Tibial artery (tissue), 4 donors: ENCODE results near the gene POLR3GL.

Experiments
- DNase-seq, 2 donors: peaks; one replicate each; pipeline ENCODE4 v3.0.0-alpha.2; 2019
- H3K27ac ChIP-seq, 2 donors: fragments of 200-600 bp; sonication (generic) in 1 of 2; 1 replicate in 1 of 2; 2 replicates in 1 of 2; pipeline ENCODE4 v1.5.1; 2018 to 2019; ENCODE audit warnings: mild to moderate bottlenecking in 1 of 2
- H3K27me3 ChIP-seq, 2 donors: fragments of 200-600 bp; sonication (generic) in 1 of 2; one replicate each; pipeline versions ENCODE4 v1.5.1 to v1.6.0; 2016 to 2019
- H3K36me3 ChIP-seq, 3 donors: fragments of 200-600 bp; sonication (generic) in 2 of 3; one replicate each; pipeline ENCODE4 v1.5.1; 2016 to 2019; ENCODE audit warnings: mild to moderate bottlenecking in 2 of 3
- H3K4me1 ChIP-seq, 4 donors: fragments of 200-600 bp; sonication (generic) in 2 of 4; 1 replicate in 3 of 4; 2 replicates in 1 of 4; pipeline ENCODE4 v1.5.1; 2016 to 2019
- H3K4me3 ChIP-seq, 2 donors: fragments of 200-600 bp; sonication (generic) in 1 of 2; 1 replicate in 1 of 2; 2 replicates in 1 of 2; pipeline ENCODE4 v1.5.1; 2018 to 2019; ENCODE audit warnings: mild to moderate bottlenecking in 2 of 2
- H3K9me3 ChIP-seq, 3 donors: fragments of 200-600 bp; sonication (generic) in 1 of 3; one replicate each; pipeline ENCODE4 v1.5.1; 2016 to 2019
- intact Hi-C: fragments of 100-400 bp; cut with DNase I; formaldehyde crosslinking; loops from one replicate; pipeline ENCODE4 v1.15.0; 2023; ENCODE audit warnings: low total_unique reads
- TF ChIP-seq, protein P1 (sequence below), 2 experiments: fragments of 200-600 bp in 1 of 2; fragments of 450-650 bp in 1 of 2; IDR thresholded peaks; one replicate each; pipeline ENCODE4 v1.5.1; 2017 to 2019; ENCODE audit warnings: antibody characterized with exemption in 2 of 2, mild to moderate bottlenecking in 1 of 2, moderate library complexity in 1 of 2

POLR3GL gene, protein sequence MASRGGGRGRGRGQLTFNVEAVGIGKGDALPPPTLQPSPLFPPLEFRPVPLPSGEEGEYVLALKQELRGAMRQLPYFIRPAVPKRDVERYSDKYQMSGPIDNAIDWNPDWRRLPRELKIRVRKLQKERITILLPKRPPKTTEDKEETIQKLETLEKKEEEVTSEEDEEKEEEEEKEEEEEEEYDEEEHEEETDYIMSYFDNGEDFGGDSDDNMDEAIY

DNA sequence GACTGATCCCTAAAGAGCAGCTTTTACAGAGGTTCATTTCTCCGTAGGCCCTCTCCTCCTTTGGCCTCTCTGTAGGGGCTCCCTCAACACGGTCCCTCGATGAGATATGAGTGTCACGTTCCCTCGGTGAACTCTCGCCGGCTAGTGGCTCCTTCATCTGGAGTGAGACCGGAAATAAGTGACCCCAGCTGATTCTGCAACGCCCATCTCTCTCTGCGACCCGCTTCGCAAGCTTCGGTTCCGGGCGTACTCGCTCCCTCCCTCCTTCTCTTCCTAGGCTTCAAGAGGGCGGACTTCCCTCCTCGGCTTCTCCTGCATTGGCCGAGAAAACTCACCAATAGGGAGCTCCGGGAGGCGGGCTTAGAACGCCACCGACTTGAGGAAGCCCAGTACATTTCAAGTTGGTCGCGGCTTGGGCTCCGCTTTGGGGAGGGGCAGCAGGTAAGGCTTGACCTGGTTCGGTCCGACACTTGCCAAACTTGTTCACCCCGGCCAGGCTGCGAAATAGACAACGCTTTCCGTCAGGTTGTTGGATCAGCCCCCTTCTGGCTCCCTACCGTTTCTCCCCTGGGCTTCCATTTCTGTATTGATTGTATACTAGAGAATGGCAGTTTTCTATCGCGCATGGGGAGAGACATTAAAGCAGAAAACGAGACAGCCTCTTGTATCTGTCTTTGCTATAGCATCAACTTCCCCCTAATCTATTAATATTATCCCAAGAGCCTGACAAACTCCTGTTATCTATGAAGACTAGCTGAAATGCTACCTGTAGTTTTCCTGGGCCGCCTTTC, at the start of gene POLR3GL, which contains the start of gene ANKRD34A:
Gene POLR3GL, plus strand, starts transcription at position 363 of the 791 bp plus-strand sequence. CDS start 10,176 bp downstream, outside the sequence.
Gene ANKRD34A, minus strand, starts transcription at position 248 of the 791 bp plus-strand sequence. CDS start 2,816 bp downstream, outside the sequence.
- Histone ChIP-seq H3K27me3 (no peaks in the 10 kb centered on the region), H3K36me3 (peaks cover 0 to 7% (median 0%) of the 10 kb centered on the region in 3 donors), H3K4me1 (peaks cover 5 to 44% (median 34%) of the 10 kb centered on the region in 4 donors), H3K9me3 (no peaks in the 10 kb centered on the region), H3K27ac (peak within 1 kb of the TSS; percentile 84 to 96), H3K4me3 (peak within 1 kb of the TSS; percentile 59 to 75)
- peak; percentile 98 for DNase-seq
- intact Hi-C loops = loop anchor here (10.0 kb wide), 1 partner anchor 50 kb away; the partner anchor contains the start of genes ITGA10 and PEX11B
- TF ChIP-seq, protein P1, sequence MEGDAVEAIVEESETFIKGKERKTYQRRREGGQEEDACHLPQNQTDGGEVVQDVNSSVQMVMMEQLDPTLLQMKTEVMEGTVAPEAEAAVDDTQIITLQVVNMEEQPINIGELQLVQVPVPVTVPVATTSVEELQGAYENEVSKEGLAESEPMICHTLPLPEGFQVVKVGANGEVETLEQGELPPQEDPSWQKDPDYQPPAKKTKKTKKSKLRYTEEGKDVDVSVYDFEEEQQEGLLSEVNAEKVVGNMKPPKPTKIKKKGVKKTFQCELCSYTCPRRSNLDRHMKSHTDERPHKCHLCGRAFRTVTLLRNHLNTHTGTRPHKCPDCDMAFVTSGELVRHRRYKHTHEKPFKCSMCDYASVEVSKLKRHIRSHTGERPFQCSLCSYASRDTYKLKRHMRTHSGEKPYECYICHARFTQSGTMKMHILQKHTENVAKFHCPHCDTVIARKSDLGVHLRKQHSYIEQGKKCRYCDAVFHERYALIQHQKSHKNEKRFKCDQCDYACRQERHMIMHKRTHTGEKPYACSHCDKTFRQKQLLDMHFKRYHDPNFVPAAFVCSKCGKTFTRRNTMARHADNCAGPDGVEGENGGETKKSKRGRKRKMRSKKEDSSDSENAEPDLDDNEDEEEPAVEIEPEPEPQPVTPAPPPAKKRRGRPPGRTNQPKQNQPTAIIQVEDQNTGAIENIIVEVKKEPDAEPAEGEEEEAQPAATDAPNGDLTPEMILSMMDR (IDR thresholded peaks at IDR 0.05) = no peak

DNA sequence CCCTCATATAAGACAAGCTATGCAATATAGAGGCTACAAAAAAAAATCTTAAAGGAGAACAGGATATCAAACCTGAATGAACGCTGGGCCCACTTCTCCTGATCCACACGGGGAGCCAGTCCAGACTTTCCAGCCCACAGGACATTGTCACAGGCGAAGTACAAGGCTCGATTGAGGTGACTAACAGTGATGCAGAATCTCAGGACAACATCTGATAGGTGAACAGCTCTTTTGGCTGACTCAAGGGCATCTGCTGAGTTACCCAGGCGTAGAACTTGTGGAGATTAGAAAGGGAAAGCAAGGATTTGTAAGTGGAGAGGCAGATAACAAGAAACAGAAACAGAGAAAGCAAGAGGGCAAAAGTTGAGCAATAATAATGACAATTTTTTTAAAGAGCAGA, 47.7 kb upstream of the POLR3GL start:
- H3K27ac ChIP-seq = peak overlapping the region in 1 of 2 donors; percentile 88
- H3K4me1 ChIP-seq = peaks cover 0 to 26% (median 22%) of the 10 kb centered on the region in 4 donors
- intact Hi-C loops = loop anchor here (5.0 to 10.0 kb wide), 2 partner anchors 48 to 96 kb away; partner anchors contain the start of genes ANKRD34A and POLR3GL
- TF ChIP-seq, protein P1 (IDR thresholded peaks at IDR 0.05) = no peak
- H3K4me3 ChIP-seq = no peak overlapping the region
- DNase-seq = no peak
- peaks cover 36 to 46% (median 38%) of the 10 kb centered on the region in 3 donors for H3K36me3 ChIP-seq
- H3K27me3 ChIP-seq = no peaks in the 10 kb centered on the region
- H3K9me3 ChIP-seq = no peaks in the 10 kb centered on the region

DNA sequence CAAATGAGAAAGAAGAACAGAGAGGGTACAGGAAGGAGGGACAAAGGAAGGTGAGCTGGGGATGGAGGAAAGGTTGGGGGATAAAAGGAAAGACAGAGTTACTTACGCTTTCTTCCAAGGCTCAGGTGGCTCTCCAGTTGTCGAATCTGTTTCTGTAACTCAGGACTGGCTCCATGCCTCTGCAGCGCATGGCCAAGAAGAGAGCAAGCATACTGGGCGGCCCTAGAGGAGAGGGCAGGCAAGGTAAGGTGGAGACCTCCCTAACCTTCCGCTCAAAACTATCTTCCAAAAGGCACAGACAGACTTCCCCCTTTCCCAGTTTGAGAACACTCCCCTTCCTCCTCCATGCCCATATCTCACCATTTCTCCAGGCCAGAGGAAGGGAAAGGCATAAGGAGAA, 46.9 kb upstream of the POLR3GL start:
- DNase-seq = no peak
- Histone ChIP-seq H3K36me3 (peaks cover 28 to 41% (median 30%) of the 10 kb centered on the region in 3 donors), H3K4me1 (peaks cover 0 to 26% (median 22%) of the 10 kb centered on the region in 4 donors), H3K27me3 (no peaks in the 10 kb centered on the region), H3K4me3 (peak overlapping the region; percentile 94 to 99), H3K27ac (peak overlapping the region; percentile 88 to 93), H3K9me3 (no peaks in the 10 kb centered on the region)
- intact Hi-C loops = loop anchor here (5.0 to 10.0 kb wide), 2 partner anchors 47 to 95 kb away; partner anchors contain the start of genes ANKRD34A and POLR3GL
- TF ChIP-seq, protein P1 (IDR thresholded peaks at IDR 0.05) = no peak

DNA sequence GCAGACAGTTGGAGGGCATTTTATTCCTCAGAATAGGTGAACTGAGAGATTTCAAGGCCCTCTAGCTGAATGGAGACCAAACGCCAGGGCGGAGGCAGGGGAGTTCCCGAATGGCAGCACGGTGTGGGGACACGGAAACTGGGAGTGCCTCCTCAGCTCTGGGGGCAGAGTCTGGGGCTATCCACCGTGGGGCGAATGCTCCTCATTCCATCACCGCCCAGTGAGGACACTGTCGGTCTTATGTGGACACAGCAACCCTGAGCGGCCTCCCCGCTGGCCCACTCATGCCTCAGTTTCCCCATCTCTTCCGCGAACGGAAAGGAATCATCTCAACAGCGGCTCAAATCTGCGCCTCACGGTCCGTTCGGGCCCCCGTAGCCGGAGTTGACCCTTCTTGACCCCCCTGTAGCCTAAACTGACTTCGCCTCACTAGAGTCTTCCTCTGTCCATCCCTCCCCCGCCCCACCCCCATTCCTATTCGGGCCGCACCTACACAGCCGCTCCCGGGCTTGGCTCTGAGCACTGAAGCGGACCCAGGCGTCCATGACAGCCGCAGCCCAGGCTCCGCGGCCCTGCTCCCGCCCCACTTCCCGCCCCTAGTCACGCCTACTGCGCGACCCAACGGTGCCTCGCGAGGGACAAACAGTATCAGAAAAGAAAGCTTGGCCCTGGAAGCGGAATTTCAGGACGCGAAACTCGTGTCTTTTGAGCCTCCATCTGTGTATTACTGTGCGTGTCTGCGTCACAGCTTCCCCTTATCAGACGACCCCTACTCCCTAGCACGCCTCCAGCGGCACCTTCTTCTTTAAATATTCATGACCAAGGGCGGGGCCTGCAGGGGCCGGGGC, 46.1 kb upstream of the POLR3GL start, which contains the start of gene PEX11B:
Gene PEX11B, minus strand, starts transcription at position 574 of the 848 bp plus-strand sequence. Its CDS starts 29 bp downstream, at position 545.
- peak within 1 kb of the TSS; percentile 94 to 99 for H3K4me3 ChIP-seq
- H3K4me1 ChIP-seq = peaks cover 0 to 26% (median 22%) of the 10 kb centered on the region in 4 donors
- TF ChIP-seq, protein P1 (IDR thresholded peaks at IDR 0.05) = peak in 1 of 2 experiments; percentile 27
- intact Hi-C loops = loop anchor here (5.0 to 10.0 kb wide), 2 partner anchors 46 to 94 kb away; partner anchors contain the start of genes ANKRD34A and POLR3GL
- H3K27me3 ChIP-seq = no peaks in the 10 kb centered on the region
- H3K36me3 ChIP-seq = peaks cover 24 to 39% (median 33%) of the 10 kb centered on the region in 3 donors
- peak; percentile 92 to 94 for DNase-seq
- H3K9me3 ChIP-seq = no peaks in the 10 kb centered on the region
- H3K27ac ChIP-seq = peak within 1 kb of the TSS; percentile 88 to 93
